NCI-H146 treated with DMSO at 0.1 percent for 48 hours (cell line): ENCODE results near the gene KRT81.
"Not testable (repeated sequence)": the region's sequence is repeated elsewhere in the genome, so short reads cannot be mapped to it uniquely, and the experiment has no call there.

Experiments
- DNase-seq: peaks from one replicate; lab custom pipeline; 2025; ENCODE audit not compliant: unreplicated experiment; lab: John Stamatoyannopoulos, UW

KRT81 gene

DNA sequence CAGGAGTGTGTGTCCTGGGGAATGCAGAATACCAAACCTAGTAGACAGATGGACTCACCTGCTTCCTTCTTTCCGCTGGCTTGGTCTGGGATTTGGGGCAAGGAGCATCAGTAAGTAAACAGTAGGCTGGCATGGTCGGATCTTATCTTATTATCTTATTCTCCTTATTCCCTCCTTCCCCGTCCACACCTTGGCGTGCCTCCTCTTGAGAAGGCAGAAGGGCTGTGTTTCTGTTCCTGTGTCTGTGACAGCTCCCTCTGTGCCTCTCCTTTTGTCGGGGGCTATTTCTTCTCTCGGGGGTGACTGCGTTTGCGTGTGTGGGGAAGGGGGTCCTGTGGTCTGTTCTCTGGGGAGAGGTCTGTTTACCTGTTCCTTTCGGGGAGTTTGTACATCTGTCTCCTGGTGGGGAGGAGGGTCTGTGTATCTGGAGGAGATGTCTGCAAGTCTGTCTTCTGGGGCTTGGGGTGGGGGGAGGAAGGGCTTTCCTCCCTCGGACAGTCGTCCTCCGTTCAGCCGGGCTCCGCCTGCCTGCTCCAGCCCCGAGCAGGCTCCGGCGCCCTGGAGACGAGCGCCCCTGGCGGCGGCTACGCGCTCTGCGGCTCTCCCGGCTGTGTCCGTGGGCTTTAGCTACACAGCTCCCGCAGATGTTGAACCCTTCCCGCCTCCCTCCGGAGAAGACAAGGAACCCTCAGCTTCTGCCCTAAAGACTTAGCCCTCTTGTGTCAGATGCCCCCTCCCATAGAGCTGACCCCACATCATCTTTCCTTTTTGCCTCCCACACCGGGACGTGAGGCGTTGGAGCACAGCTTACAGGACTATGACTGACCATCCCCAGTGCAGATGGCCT, 12.5 kb downstream of the KRT81 start:
- peak; percentile 59 for DNase-seq

GRCh38 chr12:52277486-52278245, 13.7 kb downstream of the KRT81 start:
- DNase-seq, result no peak

- DNase-seq, result no peak
These were observed 15.6 kb downstream of the KRT81 start for GRCh38 chr12:52275686-52276085.

GRCh38 chr12:52274521-52275120, 16.7 kb downstream of the KRT81 start, which contains the start of gene KRT86:
Gene KRT86 (plus strand): TSS chr12:52274645. CDS start chr12:52301917, 27,272 bp downstream.
- no peak for DNase-seq

GRCh38 chr12:52271158-52271557, 20.2 kb downstream of the KRT81 start:
- no peak for DNase-seq

- DNase-seq, result no peak
These were observed 20.7 kb downstream of the KRT81 start for GRCh38 chr12:52270541-52271070.

DNA sequence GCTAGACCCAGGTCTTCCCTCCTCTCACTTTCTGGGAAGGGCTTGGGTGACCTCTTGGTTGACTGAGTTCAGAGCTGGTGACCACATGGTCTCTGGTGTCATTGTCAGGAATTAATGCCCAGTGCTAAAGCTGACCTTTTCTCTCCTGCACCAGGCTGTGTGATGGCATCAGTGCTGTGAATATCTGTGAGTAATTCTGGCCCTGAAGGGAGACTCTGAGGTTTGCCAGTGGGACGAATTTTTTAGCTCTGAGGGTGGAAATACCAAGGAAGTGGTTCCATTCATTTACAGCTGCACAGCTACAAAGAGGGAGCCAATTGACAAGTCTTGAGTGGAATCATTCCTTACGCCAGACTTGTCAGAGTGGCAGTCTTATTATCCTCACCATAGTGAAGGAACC, 23.1 kb downstream of the KRT81 start:
- DNase-seq, result no peak

DNA sequence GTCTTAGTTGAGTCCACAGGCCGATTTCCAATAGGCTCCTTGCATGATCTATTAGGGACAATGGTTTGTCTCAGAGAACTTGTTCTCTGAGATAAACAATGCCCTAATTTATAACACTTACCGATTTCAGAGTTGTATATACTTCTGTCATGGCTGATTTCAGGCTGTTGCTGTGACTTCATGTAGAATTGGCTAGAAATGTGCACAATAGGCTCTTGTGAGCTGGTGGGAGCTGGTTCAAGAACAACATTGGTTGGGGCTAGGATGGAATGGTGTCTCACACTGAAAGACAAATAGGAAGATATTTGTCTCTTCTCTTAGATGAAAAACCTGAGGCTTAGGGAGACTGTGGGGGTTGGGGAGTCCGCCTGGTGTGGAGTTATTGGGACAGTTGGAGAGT, 23.6 kb downstream of the KRT81 start:
- DNase-seq, result no peak

DNA sequence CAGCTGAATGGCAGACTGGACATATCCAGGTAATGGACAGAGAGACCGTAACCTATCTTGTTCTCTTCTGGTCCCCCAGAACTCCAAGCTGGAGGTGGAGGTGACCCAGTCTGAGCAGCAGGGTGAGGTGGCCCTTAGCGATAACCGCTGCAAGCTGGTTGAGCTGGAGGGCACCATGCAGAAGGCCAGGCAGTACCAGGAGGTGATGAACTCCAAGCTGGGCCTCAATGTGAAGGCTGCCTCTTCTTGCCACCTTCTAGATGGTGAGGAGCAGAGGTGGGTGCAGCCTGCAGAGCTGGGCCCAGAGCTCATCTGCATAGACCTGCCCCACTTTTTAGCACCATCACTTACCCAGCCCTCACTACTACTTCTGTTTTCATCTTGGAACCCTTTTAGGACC, 24.1 kb downstream of the KRT81 start:
- DNase-seq, result no peak

DNA sequence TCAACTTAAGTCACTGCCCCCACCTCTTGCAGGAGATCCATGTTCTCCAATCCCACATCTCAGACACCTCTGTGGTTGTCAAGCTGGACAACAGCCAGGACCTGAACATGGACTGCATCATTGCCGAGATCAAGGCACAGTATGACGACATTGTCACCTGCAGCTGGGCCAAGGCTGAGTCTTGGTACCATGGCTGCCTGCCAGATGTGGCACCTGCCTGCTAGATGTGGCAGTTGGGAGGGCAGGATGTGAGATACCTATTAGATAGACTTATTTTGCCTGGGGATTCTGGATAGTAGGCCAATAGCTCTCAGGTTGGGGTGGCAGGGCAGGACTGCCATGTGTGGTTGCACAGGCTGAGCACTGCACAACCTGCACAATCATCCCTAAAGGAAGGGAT, 24.8 kb downstream of the KRT81 start:
- DNase-seq, result no peak

DNA sequence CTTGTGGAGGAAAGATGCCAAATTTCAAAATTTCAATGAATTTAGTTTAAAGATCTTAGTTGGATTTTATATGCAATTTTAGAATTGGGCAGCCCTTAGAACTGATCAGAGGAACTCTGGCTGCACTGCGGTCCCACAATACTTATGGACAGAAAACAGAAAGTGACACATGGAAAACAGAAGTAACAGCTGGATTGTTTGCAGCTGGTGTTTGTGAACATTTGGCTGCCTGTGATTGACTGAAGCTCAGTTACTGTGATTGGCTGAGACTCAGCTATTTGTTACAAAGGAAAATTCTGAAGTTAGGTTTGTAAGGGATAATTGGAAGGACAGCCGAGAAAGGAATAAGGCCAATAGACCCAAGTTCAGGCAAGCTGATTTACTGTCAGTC, 26.9 kb downstream of the KRT81 start:
- no peak for DNase-seq

GRCh38 chr12:52263761-52264434, 27.4 kb downstream of the KRT81 start:
- DNase-seq, result no peak

DNA sequence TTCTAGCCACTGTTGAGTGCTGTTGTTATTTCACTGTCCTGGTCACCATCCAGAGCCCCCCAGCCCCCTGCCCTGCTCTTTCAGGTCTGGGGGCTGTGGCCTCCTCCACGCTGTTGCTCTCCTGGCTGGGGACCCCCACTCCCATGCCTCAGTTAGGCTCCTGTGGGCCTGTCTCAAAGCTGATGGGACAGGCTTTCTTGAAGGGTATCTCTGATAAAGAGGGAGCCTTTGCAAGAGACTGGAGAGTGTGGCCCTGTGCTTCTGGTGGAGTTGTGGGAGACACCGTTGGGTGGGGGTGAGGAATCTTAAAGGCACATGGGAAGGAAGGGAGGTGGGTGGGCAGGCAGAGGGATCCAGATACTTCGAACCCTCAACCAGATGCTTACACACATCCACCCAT, 29.0 kb downstream of the KRT81 start:
- no peak for DNase-seq

GRCh38 chr12:52261208-52261484, 30.2 kb downstream of the KRT81 start:
- no peak for DNase-seq

DNA sequence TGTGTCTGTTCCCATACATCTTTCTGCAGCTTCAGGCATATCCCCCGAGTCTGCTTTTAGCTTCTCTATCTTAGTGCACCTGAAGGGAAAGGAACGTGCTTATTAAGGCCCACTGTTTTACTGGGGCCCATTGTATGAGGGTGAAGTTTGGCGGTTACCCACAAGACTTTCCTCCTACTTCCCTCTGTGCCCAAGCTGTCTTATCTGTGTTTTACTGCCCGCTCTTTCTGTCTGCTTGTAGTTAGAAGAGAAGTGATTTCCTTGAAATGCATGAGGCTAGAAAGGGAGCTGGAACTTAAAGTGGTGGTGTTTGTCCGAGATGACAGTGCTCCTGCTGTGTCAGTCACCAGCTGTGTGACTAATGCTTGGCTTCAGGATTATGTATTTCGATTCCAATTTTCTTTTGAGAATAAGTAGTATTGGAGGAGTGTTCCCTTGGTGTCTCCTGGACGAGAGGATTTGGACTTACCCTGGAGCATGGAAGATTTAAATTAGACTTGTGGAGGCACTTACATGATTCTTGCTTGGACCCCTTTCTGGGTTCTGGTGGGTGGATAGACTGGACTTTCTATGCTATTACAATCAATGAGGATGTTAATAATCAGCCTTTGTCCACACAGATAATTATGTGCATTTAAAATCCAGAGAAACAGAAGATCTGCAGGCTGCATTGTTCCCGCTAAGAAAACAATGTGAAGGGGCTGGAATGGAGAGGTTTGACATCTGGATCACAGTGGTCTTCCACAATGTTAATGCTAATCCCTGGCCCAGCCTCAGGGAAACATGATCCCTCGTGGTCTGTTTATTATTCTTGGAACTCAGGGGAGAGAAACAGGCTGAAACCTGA, 30.8 kb downstream of the KRT81 start:
- peak; percentile 39 for DNase-seq

- no peak for DNase-seq
These were observed 31.6 kb downstream of the KRT81 start for GRCh38 chr12:52259657-52260243.

- DNase-seq, result no peak
These were observed 32.9 kb downstream of the KRT81 start for GRCh38 chr12:52258335-52258901.

DNA sequence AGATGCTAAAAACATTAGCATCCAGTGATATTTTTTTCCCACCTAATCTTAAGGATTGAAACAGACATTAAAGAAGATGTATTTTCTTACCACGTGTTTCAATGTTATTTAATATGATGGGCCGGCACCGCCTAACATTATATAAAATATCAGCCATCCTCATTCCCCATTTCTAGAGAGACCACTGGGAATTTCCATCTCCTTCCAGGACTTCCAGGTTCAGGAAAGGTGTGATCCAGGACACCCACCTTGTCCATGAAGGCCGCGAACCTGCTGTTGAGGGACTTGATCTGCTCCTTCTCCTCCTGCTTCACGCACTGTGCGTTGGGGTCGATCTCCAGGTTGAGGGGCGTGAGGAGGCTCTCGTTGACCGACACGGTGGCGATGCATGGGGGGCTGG, 33.4 kb downstream of the KRT81 start:
- DNase-seq, result not testable (repeated sequence)

DNA sequence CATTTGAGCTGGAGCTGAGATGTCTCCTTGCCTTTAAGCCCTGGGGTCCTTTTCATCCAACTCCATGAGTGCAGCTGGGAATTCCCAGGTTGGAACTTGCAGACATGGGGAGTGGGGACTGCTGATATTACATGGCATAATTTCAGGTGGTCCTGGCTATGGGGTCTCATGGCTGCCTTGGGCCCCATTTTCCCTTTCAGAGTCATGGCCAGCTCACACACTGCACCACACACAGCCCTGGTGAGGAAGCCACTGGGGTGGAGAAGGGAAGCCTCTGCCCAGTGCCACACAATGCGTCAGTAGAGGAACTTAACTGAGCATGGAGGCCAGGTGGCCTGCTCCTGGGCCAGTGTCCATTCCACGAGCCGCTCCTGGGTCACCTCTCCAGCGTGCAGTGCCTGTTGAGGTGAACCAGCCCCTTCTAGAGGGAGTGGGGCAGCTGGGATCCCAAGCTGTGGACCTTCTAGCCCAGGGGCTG, 34.2 kb downstream of the KRT81 start:
- no peak for DNase-seq

DNA sequence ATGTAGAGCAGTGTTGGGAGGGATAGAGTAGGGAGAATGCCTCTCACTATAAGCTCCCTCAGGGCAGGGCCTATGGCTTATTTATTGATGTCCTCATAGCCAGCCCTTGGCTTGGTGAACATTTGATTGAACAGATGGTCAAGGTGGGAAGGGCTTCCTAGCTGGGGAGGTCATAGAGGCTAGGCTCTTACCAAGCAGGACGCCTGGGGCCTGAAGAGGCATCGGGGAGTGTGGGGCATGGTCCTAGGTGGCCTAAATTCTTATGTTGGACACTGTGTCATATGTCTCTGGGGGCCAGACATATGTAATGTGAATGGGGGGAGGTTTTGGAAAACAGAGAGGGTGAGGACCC, 34.8 kb downstream of the KRT81 start:
- no peak for DNase-seq
